T-helper 9 cell (primary cell): ENCODE results near the gene RAB6B.
A peak's percentile ranks its signal among the peaks of the same experiment; 100 is the strongest.

Experiments used
- DNase-seq: peaks from one replicate; pipeline ENCODE4 v3.0.0-alpha.2; 2020

Gene RAB6B

DNA sequence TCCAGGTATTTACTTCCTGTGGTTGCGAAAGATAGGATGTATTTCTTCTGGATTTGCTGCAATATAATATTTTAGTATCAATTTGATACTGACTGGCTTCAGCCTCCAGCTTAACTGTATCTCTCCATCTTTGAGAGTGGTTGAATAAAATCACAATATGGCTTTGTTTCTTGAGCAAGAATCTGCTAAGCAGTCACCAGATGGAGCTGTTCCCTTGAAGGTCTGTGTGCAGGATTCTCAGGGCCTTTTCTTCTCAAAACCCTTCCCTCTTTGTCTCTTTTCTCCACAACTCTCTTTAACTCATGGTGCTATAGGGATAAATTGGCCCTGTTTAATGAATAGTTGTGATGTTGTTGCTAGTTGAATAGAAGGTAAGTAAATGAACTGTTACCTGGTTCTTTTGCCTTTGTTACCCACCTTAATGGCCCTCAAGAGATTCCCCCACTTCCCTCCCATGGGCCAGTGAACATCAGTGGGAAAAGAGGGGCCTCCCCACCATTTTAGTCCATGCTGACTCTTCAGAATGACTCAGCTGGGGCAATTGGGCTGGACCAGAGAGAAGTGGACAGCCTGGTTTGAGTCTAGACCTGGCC, 34.8 kb upstream of the RAB6B start:
- DNase-seq = no peak

DNA sequence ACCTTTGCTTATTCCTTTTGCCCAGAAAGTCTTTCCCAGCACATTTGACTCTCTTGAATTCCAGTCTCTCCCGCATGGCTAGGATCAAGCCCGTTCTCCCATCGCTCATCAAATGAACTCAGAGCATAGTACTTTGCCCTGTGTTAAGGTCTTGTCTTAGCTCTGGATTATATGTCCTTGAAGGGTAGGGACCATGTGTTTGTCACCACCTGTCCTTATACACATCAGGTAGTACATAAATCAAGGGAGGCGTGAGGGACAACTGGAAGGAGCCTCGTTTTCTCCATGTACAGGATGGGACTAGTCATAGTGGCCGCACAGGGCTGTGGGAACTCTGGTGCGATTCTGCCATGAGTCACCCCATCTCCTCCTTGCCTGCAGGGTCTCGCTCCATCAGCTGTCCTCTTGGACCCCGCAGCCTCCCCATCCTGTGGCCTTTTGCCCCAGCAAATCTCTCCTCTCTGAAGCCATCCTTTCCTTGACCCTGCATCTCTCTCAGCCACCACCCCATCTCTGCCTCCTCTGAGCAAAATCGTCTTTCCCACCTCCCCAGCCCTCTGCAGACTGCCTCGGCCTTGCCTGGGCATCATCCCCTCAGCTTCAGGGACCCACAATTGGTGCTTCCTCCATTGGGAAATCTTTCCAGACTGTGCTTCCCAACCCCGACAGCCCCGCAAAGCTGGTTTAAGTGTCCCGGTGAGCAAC, 33.4 kb upstream of the RAB6B start:
- no peak for DNase-seq

DNA sequence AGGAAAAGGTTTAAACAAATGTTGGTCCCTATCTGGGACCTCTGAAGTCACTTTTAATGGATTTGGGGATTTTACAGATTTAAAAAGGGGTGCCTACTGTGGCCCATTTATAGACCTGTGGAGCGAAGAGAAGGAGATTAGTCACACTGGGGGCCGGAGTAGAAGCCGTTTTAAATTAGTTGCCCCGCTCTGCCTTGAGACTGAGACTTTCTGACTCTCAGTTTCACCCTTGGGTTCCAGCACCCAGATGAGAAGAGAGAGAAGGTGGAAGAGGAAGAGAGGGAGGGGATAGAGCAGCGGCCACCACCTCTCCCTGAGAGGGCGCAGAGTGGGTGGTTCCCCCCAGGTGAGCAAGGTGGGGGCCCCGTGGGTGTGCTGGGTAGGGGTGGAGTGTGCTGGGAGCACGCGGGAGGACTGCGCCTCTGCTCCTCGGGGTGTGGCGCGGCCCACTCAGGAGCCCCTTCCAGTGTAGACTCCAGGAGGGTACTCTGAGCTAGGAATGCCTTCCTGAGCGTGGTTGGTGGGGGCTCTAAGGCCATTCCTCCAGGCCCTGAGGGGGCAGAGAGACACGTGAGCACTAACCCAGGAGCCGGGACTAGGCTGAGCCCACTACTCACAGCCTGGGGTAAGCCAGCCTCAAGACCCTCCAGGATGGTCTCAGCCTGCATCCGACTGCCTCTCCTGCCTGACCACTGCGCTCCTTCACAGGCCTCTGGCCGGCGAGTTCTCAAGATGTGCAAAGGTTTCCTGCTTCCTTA, 32.6 kb upstream of the RAB6B start:
- no peak for DNase-seq

DNA sequence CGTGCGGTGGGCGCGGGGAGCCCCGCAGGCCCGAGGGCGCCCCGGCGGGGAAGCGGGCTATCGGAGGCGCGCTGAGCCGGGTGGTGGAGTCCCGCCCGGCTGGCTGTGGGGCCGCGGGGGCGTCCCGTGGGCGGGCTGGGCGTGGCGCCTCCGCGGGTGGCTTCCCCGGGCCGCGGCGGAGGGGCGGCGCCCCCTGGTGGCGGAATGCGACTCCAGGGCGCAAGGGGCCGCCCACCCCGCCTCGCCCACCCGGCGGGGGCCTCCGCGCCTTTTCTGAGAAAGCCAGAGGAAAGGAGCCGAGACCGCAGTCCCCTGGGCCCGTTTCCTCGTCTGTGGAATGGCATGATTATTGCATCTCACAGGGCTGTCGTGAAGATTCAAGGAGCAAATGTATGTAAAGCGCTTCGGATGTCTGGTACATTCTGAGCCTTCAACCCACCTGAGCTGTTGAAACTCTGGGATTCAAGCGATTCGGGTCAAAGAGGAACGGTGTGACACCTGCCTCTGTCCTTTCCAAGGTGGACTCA, 31.9 kb upstream of the RAB6B start:
- DNase-seq = peak; percentile 76

DNA sequence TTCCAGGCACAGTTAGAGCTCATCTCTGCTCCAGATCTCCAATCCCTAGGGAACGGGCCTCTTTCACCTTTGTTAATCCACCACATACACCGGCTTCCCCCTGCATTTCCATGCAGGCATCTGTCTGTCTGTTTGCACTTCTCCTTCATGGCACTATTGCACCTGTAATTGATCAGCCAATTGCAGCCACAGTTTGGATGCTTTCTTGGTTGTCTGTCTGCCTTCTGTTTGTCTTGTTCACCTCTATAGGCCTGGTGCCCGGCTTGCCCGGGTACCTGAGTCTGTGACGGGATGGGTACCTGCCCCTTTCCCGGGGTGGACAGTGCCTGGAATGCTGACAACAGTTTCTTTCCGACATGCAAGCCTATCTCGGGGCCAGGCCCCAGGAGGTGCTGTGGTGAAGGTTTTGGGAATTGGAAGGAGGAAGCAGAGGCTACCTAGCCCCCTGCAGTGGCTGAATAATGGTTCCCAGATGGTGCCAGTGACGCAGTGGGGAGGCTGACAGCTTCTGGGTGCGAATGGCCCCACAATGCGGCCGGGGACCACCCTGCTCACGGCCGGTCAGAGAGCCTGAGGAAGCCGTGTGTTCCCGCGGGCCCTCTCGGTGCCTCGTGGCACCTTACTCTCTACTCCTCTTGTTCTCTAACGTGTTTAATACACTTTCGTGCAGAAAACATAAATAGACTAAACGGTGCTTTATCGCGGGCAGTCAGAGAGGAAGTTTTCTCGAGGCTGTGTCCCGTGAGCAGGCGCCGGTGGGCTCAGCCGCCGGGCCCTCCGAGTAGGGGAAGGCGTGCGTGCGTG, 31.3 kb upstream of the RAB6B start:
- DNase-seq = no peak

DNA sequence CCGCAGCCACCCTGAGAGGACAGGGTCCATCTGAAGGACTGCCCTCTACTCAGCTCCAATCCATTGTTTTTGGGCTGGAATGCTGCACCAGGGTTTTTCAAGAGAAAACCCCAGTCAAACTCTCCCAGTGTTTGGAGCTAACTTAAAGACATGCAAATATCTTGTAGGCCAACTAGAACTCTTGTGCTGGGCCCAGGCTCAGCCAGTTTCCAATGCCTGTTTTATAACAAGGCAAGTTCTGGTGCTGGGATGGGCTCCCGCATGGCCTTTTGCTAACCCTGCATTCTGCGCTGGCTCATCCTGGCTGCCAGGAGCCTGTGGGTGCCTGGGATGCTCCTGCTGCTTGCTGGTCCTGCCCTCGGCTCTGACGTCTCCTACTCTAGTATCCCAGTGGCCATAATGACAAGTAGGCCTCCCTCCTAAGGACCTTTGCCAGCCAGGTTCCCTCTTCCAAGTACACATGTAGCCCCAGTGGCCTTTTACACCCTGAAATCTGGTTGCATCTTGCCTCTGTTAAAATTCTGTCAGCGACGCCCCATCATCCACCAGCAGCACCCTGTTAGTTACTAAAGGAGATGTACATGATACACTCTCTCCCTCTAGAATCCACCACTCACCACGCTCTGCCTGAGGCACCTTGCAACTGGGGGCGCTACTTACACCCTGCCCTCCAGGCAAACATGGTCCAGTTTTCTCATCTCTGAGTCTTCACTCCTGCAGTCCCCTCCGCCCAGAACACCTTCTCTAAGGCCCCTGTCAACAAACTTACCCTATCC, 30.5 kb upstream of the RAB6B start:
- no peak for DNase-seq

DNA sequence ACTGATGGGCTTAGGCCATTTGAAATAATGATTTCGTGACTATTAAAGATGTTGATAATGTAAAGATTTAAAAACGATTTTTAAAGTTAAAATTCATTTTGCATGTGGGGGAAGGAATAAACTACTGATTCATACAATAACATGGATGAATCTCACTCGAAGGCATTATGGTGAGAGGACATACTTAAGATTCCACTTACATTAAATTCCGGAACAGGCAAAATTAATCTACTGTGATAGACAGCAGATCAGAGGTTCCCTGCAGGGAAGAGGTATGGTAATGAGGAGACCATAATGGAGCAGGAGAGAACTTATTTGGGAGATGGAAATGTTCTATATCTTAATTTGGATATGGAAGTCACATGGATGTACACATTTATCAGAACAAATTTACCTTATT, 28.4 kb upstream of the RAB6B start:
- no peak for DNase-seq

DNA sequence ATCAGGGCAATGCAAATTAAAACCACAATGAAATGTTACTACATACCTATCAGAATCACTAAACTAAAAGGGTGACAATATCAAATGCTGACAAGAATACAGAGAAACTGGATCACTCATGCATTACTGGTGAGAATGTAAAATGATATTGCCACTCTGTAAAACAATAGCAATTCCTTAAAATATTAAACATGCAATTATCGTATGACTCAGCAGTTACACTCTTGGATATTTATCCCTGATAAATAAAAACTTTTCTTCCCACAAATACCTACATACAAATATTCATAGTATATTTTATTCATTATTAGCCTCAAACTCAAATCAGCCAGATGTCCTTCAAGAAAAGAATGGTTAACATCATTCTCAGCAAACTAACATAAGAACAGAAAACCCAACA, 25.9 kb upstream of the RAB6B start:
- no peak for DNase-seq

DNA sequence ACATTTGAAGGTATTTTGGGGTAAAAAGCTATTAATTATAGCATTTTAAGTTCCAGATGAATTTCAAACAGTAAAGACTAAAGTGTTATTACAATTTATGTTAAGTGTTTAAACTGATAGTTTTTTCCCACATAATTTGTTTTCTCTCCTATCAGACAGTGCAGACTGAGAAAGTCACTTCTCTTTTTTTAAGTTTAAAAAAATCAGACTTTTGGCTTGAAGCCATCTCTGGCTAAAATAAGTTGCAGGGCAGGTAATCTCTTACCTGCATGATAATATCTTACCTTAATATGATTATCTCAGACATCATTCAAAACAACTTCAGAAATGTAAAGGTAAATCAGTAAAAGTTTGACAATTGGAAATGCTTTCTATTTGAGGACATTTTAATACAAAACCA, 21.5 kb upstream of the RAB6B start:
- no peak for DNase-seq

DNA sequence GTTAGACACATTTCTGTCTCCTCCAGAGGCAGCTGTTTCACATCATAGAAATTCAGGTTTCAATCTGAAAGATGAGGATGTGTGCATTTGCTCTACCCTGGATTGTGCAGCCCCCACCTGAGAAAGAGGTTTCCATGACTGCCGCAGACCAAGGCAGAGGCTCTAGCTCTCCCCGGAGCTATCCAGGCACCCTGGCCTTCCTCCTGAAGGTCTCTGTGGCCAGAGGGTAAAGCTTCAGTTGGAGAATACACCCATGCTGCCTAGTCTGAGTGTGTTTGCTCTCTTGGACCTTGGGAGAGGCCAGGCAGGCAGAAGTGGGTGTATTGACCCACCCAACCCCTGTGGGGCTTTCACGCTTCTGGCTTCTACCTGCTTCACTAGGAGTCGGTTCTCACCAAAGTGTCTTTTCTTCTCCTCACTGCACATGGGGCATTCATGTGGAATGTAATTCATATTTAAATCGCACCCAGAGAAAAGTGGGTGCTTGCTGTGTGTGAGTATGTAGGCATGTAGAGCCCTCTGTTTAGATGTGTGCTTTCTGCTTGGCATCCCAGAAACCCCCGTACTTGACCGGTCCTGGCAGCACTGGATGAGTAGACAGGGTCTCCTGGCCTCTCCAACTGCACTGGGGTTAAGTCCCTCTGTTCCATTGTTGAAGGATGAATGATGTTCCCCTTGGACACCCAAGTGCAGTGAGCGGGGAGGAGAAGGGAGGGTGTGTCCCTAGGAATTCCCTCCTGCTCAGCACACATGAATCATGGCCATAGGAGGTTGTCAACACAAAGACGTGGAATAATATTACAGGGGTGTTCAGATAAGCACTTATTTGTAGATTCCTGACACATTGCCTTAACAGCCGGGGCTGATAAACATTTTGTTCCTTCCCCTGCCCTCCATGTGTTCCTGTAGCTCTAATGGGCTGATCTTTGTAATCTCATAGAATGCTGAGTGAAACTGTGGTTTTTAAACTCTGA, 20.3 kb upstream of the RAB6B start:
- DNase-seq = no peak

DNA sequence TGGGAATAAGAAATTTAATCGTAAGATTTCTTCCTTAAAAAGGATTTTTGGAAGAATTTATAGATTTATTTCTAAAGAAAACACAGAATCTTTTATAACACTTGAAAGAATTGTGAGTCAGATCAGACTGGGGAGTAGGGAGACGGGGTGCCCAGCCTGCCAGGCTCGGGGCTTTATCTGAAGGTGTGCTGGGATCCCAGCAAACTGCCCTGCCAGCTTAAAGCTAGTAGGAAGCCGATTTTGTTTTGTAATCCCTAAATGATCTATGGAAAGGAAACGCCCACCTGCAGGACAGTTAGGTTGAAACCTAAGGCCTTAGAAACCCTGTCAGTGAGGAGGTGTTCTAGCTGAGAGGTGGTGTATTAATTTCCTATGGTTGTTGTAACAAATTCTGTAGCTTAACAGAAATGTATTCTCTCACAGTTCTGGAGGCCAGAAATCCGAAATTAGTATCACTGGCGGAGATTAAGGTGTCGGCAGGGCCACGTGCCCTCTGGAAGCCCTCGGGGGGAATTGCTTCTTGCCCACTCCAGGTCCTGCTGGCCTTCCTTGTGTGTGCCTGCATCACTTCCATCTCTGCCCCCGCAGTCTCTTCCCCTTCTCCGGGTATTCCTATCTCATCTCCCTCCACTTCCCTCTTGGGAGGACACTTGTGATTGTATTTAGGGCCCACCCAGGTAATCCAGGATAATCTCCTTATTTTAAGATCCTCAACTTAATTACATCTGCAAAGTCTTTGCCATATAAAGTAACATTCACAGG, 19.3 kb upstream of the RAB6B start:
- no peak for DNase-seq

DNA sequence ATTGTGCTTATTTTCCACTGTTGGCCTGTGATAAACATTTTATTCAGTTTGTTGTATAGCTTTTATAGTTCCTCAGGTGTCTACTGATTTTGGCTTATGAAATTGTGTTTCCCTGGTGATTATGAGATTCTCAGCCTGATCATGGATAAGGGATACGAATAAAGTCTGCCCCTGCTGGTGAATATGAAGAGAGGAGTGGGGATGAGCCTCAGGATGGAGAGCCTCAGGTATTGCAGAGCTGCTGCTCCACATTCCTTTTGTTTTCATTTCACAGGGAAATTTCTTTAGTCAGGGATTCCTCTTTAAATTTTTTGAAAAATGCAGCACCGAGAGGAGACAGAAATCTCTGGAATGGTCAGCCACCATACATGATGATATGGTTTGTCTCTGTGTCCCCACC, 14.7 kb upstream of the RAB6B start:
- DNase-seq = no peak

DNA sequence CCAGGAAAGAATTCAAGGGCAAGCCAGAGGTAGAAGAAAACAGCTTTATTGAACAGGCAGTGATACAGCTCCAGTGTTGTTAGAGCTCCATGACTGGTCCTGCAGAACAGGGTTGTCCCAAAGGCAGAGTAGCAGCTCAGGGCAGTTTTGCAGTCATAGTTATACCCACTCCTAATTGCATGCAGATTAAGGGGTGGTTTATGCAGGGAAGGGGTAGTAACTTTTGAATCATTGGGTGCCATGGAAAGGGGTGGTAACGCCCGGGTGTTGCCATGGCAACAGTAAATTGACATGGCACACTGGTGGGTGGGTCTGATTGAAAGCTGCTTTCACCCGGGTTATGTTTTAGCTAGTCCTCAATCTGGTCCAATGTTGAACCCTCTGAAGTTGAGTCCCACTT, 9.7 kb upstream of the RAB6B start:
- DNase-seq = no peak

DNA sequence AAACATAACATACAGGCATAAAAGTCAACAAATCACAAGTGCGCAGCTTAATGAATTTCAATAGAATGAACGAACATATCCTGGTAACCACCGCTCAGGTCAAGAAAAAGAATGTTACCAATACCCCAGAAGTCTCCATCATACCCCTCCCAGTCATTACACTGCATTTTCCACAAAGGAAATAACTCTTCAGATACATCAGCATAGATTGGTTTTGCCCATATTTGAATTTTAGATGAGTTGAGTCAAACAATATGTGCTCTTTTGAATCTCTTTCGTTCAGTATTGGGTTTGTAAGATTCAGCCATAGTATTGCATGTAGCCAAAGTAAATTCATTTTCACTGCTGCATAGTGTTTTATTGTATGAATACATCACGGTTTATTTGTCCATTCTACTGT, 6.2 kb upstream of the RAB6B start:
- DNase-seq = no peak

DNA sequence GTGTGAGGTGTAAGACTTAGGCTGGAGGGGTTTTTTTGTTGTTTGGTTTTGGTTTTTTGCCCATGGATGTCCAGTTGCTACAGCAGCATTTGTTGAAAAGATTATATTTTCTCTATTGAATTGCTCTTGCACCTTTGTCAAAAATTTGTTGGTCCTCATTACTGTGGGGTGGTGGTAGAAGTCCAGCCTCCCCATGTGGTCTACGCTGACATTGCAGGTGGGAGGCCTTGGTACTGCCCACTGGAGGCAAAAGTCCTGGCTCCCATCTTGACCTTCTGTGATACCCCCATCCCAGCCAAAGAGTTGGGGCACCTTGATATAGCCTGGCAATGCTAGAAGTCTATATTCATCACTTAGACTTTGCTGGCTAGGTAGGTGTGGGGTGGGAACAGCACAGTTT, 5.4 kb upstream of the RAB6B start:
- DNase-seq = no peak

DNA sequence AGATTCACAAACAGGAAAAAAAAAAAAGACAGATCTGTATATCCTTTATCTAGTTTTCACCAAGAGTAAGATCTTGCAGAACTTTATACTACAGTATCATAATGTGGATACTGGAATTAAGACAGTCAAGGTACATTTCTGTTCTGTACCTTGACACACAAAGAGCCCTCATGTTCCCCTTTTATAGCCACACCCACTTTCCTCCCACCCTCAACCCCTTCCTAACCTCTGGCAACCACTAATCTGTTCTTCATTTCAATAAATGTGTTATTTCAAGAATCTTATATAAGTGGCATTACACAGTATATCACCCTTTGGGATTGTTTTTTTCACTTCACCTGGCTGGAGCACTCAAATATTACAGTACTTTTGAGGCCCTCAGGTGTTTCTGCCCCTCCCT, 3.6 kb upstream of the RAB6B start:
- DNase-seq = no peak

DNA sequence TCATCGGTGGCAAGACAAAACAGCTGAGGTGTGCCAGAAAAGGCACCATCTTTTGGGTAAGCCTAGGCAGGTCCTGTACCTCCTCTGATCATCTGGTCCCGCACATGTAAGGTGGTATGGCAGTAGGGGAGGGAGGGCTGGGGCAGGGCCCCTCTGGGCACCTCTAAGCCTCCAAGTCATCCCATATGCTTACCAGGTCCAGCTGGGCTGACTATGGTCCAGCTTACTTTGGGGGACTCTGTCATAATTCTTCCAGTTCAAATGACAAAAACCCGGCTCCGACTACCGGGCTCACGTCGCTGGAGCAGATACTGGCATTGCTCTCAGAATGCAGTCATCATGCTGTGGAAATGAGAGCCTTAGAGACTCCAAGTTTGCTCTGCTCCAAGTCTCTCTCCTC, 1.9 kb upstream of the RAB6B start:
- DNase-seq = no peak

DNA sequence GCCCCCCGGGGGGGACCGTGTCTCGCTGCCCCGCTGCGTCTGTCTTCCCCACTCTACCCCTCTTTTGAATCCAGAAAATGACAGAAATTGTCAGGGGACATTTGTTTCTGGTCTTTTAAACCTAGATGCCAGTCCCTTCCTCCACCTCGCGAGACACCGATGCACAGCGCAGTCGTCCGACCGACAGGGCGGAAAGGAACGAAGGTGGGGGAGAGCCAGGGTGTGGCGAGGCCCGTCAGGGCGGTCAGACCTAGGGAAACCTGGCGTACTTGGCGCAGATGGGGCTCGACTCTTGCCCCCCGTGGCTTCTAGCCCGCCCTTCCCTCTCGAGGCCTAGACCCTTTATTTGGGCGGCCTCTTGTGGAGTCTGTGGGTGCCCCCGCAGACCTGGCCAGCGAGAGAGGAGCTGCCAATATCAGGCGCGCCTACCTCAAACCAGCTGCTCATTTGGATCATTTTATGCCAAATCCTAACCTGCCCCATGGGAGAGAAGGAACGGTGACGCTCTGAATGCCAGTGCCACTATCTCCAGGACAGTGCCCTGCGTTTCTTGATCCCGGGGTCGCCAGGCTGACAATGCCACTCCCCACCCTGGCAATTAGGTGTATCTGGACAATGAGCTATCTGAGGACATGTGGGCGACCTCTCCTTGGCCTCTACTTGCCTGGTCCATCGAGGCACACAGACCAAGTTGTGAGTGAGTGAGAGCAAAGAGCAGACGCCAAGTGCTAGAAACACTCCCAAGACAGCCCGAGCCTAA, 500 bp upstream of the RAB6B start:
- no peak for DNase-seq
